GM19193 (cell line): Measurements from ENCODE around the gene COQ9.

Experiments
- POLR2A ChIP-seq: IDR thresholded peaks from 4 replicates; pipeline ENCODE4 v1.6.1; 2011; ENCODE audit not compliant: insufficient read depth, insufficient read length; ENCODE audit errors: extremely low read depth

Gene COQ9

DNA sequence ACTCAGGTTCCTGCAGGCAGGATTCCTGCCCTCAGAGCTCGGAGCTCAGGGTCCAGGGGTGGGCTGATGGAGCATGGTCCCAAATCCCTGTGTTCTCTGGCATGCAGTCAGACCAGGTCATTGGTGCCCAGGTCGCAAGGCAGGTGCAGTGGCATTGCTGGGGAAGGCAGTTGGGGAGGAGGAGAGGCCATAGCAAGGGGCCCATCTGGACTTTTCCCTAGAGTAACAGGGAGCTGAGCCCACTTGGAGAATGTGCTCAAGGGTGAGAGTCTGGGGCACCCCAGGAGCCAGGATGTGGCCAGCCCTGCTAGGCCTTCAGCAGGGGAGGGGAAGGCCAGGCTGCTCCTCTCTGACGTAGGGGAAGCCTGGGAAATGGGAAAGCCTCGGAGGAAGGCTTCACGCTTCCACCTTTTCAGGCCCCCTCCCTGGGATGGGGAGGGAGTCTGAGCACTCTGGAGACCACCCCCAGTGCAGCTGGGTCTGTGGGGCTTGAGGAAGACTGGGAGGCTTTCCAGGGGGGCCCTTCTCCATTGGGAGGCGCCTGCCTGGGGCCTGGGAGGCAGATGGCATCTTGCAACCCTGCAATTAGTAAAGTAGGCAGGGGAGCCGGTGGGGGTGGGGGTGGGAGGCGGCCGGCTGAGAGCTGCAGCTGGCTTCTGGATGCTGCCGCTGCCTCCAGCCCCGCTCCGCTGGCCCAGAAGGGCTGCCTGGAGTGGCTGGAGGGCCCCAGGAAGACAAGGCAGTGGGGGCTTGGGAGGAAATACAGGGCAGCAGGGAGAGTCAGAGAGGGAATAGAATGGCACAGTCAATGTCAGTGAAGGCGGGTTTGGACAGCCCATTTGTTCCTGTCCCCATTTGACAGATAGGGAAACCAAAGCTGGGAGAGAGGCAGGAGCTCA lies 60.1 kb downstream of the COQ9 start:
- TF ChIP-seq POLR2A, result no peak

DNA sequence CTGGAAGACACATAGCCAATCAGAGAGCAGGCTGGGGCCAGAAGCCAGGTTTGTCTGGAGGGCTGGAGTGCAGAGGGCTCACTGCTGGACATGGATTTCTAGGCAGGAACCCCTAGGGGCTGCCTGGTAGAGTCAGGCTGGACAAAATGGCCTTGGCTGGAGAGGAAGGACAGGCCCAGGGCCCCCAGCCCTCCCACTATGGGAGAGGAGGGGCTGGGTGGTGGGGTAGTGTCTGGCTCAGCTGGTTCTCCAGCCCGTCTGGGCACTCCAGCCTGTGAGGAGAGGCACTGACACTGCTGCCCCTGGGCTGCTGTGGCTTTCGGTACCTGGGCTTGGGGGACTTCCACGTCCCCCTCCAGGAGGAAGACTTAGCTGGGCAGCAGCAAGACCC lies 60.8 kb downstream of the COQ9 start:
- TF ChIP-seq POLR2A, result no peak

DNA sequence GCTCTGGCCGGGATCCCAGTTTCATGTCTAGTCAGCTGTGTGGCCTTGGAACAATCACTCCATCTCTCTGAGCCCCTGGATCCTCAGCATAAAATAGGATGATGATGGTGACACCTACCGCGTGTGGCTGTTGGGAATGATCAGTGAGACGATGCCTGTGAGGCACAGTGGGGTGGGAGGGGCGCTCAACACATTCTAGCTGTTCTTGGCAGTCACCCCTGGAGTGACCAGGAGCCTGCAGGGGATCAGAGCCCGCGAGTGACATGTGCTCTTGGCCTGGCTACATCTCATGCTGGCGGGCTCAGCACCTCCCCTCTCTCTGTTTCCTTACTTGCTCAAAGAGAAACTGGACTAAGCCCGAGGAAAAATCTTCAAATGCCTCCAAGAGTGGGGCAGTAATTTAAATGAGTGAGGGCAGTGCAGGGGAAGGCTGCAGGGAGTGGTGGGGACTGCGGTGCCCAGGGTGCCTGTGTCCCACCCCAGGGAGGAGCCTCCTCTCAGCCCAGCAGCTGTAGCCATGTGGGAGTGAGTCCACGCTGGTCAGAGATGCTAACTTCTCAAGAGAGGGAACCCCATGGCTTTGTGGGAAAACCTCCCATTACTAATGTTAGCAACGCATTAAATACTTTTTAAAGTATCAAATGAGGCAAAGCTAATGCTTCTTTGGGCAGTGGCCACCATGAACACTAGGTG lies 62.1 kb downstream of the COQ9 start:
- TF ChIP-seq POLR2A, result no peak

DNA sequence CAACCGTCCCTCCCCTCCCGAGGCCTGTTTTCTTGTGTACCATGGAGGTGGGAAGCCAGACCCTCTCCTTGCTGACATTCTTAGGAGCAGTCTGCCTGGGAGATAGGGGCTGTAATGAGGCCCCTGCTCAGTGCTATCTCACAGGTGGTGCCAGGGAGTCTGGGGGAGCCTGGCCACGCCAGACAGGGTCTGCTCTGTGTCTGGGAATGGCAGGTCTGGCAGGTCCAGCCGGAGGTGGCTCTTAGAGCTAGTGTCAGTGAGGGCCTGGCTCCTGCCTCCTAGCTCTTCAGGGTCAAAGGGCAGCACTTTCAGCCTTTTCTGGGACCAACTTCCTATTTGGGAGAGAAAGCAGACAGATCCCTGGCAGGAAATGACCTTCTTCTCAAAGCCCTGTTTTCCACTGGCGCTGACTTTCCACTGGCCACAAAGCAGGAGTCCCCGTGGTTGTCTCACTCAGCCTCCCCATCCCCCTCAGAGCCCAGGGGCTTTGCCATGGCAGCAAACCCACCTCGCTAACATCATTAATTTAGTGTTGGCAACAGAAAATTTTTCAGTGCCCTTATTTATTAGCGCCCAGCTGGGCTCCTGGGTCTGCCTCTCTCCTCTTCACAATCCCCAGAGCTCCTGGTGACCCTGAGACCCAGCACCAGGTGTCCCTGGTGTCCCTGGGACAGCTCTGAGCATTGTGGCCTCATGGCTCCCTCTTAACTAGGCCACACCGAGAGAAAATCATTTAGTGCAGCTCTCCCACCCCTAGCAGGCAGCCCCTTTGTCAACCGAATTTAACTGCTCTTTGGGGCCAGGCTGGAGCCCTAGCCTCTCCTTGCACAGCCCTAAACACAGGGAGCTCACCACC lies 63.0 kb downstream of the COQ9 start:
- no peak for TF ChIP-seq POLR2A
